SK-N-SH (cell line): Measurements from ENCODE around the gene CETN2. TPM values are rescaled to one million over a fixed set of nuclear protein-coding genes. Genes with fewer than 3 reads are reported as not detected.

Source experiments
- polyA plus RNA-seq, 3 experiments: library from polyadenylated mRNA; depleted of rRNA; stranded (reverse); fragments of >200 nt; gene quantifications; 2 replicates each; pipeline ENCODE4 v1.2.3, GENCODE V29; 2012

The CETN2 gene
- polyA plus RNA-seq, 1 of the 3 experiments (the other 2 are of a cell fraction) = 41.1 TPM

Other genes with a start within 250 kb of the CETN2 start
- 0.02 and 0.03 TPM in 2 replicates for gene GABRQ, start 192.9 kb downstream of the CETN2 start, polyA plus RNA-seq (2012; rRNA removed)
- 84.2 and 107 TPM in 2 replicates for gene MAGEA3, start 132.0 kb downstream of the CETN2 start, polyA plus RNA-seq (2012; rRNA removed)
- not detected in 2 replicates for gene CSAG2, start 121.5 kb downstream of the CETN2 start, polyA plus RNA-seq (2012; rRNA removed)
- gene MAGEA2B, start 116.1 kb downstream of the CETN2 start, polyA plus RNA-seq (2012; rRNA removed) = 17.1 and 29.5 TPM in 2 replicates
- gene CSAG1, start 97.0 kb downstream of the CETN2 start, polyA plus RNA-seq (2012; rRNA removed) = 55.1 and 55.8 TPM in 2 replicates
- 81.1 and 104 TPM in 2 replicates for gene MAGEA12, start 97.0 kb downstream of the CETN2 start, polyA plus RNA-seq (2012; rRNA removed)
- 55.9 and 66.3 TPM in 2 replicates for gene MAGEA2, start 76.9 kb downstream of the CETN2 start, polyA plus RNA-seq (2012; rRNA removed)
- 72.2 and 115 TPM in 2 replicates for gene CSAG3, start 71.5 kb downstream of the CETN2 start, polyA plus RNA-seq (2012; rRNA removed)
- 63.1 and 78.8 TPM in 2 replicates for gene MAGEA6, start 61.1 kb downstream of the CETN2 start, polyA plus RNA-seq (2012; rRNA removed)
- gene NSDHL, start 306 bp upstream of the CETN2 start, polyA plus RNA-seq (2012; rRNA removed) = 24.8 and 26.3 TPM in 2 replicates
- 10.3 and 10.6 TPM in 2 replicates for gene ZNF185, start 67.3 kb upstream of the CETN2 start, polyA plus RNA-seq (2012; rRNA removed)
- gene PNMA5, start 163.4 kb upstream of the CETN2 start, polyA plus RNA-seq (2012; rRNA removed) = not detected in 2 replicates
- gene PNMA3, start 225.7 kb upstream of the CETN2 start, polyA plus RNA-seq (2012; rRNA removed) = 0.12 and 0.19 TPM in 2 replicates
- gene PNMA6A, start 241.7 kb upstream of the CETN2 start, polyA plus RNA-seq (2012; rRNA removed) = 0.71 and 0.81 TPM in 2 replicates